Activated T-cell treated with anti-CD3 and anti-CD28 coated beads for 48 hours (primary cell): ENCODE results near the gene RASD2.

ENCODE experiments used
- DNase-seq: peaks from one replicate; pipeline ENCODE4 v3.0.0-alpha.2; 2020; ENCODE audit warnings: low read depth

Gene RASD2

GRCh38 chr22:35541254-35541748 is 670 bp downstream of the RASD2 start:
- no peak for DNase-seq

- DNase-seq = no peak
Observed at GRCh38 chr22:35542157-35542938, 1.7 kb downstream of the RASD2 start.

- no peak for DNase-seq
Observed at GRCh38 chr22:35542939-35543516, 2.4 kb downstream of the RASD2 start.

GRCh38 chr22:35543702-35544101 is 3.1 kb downstream of the RASD2 start:
- DNase-seq = no peak

- no peak for DNase-seq
Observed at GRCh38 chr22:35544189-35544588, 3.6 kb downstream of the RASD2 start.

- DNase-seq = no peak
Observed at GRCh38 chr22:35544827-35545226, 4.2 kb downstream of the RASD2 start.

GRCh38 chr22:35546886-35547285 is 6.3 kb downstream of the RASD2 start:
- no peak for DNase-seq

GRCh38 chr22:35547987-35548721 is 7.5 kb downstream of the RASD2 start:
- no peak for DNase-seq

GRCh38 chr22:35548722-35549112 is 8.1 kb downstream of the RASD2 start:
- no peak for DNase-seq

GRCh38 chr22:35549328-35549727 is 8.7 kb downstream of the RASD2 start:
- no peak for DNase-seq

- DNase-seq = no peak
Observed at GRCh38 chr22:35551549-35552177, 11.0 kb downstream of the RASD2 start.

GRCh38 chr22:35552196-35552842 is 11.7 kb downstream of the RASD2 start:
- peak; percentile 74 for DNase-seq

- no peak for DNase-seq
Observed at GRCh38 chr22:35552846-35553245, 12.2 kb downstream of the RASD2 start.

GRCh38 chr22:35553341-35553740 is 12.7 kb downstream of the RASD2 start:
- no peak for DNase-seq

- DNase-seq = no peak
Observed at GRCh38 chr22:35554297-35554845, 13.7 kb downstream of the RASD2 start.

GRCh38 chr22:35555483-35555890 is 14.9 kb downstream of the RASD2 start:
- DNase-seq = no peak

GRCh38 chr22:35555946-35556547 is 15.4 kb downstream of the RASD2 start:
- DNase-seq = no peak

- DNase-seq = no peak
Observed at GRCh38 chr22:35556666-35557065, 16.0 kb downstream of the RASD2 start.

GRCh38 chr22:35558031-35558430 is 17.4 kb downstream of the RASD2 start:
- DNase-seq = no peak

- no peak for DNase-seq
Observed at GRCh38 chr22:35558719-35559118, 18.1 kb downstream of the RASD2 start.

- DNase-seq = no peak
Observed at GRCh38 chr22:35559354-35560005, 18.8 kb downstream of the RASD2 start.
